SK-N-SH (cell line): ENCODE measurements around the gene CUL3. TPM values are rescaled to one million over a fixed set of nuclear protein-coding genes. Genes with fewer than 3 reads are reported as not detected.
"Not testable (repeated sequence)": the region's sequence is repeated elsewhere in the genome, so short reads cannot be mapped to it uniquely, and the experiment has no call there.

ENCODE experiments used
- CTCF ChIA-PET: fragments of 300-600, 350-600 bp; formaldehyde crosslinking; extraction: SDS; loops from one replicate; lab custom pipeline; 2021; lab: Yijun Ruan, JAX
- POLR2A ChIA-PET: fragments of 350-600 bp; sonication (Branson Sonifier 250); formaldehyde crosslinking; extraction: SDS; loops from one replicate; lab custom pipeline; 2020; ENCODE audit warnings: antibody characterized with exemption, inconsistent platforms; lab: Yijun Ruan, JAX
- DNase-seq: peaks from one replicate; pipeline ENCODE4 v3.0.0; 2012
- H2AFZ ChIP-seq: fragments of 200-600 bp; sonication (generic); 2 replicates; pipeline ENCODE4 v1.8.1; 2016; ENCODE audit warnings: antibody characterized with exemption, mild to moderate bottlenecking, low read depth
- H3F3A ChIP-seq: fragments of 200-600 bp; sonication (generic); replicated peaks from 2 replicates; pipeline ENCODE3; 2016; ENCODE audit warnings: antibody characterized with exemption, mild to moderate bottlenecking; ENCODE audit not compliant: insufficient read depth
- H3K27ac ChIP-seq, 2 experiments: fragments of 200-500 bp in 1 of 2; fragments of 200-600 bp in 1 of 2; sonication (Bioruptor generic) in 1 of 2; sonication (generic), shearing (Covaris generic) in 1 of 2; 2 replicates each; pipeline versions ENCODE4 v1.5.1 to v1.6.1; 2014 to 2016; ENCODE audit warnings: low read depth in 2 of 2, inconsistent platforms in 1 of 2, low read length in 1 of 2, mild to moderate bottlenecking in 1 of 2, mixed read lengths in 1 of 2
- H3K27me3 ChIP-seq: fragments of 200-600 bp; sonication (generic), shearing (Covaris generic); 2 replicates; pipeline ENCODE4 v1.6.1; 2016; ENCODE audit warnings: mixed run types; ENCODE audit not compliant: insufficient read depth
- H3K36me3 ChIP-seq, 2 experiments: fragments of 200-500 bp in 1 of 2; fragments of 200-600 bp in 1 of 2; sonication (Bioruptor generic) in 1 of 2; sonication (generic) in 1 of 2; replicated peaks in 1 of 2; 2 replicates each; pipeline versions ENCODE3 to v1.5.1; 2014 to 2016; ENCODE audit warnings: low read length in 1 of 2, mild to moderate bottlenecking in 1 of 2; ENCODE audit not compliant: insufficient read depth in 2 of 2, control insufficient read depth in 1 of 2
- H3K4me1 ChIP-seq, 2 experiments: fragments of 200-500 bp in 1 of 2; fragments of 200-600 bp in 1 of 2; sonication (Bioruptor generic) in 1 of 2; sonication (generic), shearing (Covaris generic) in 1 of 2; 2 replicates each; pipeline versions ENCODE4 v1.5.1 to v1.6.1; 2014 to 2016; ENCODE audit warnings: low read depth in 1 of 2, low read length in 1 of 2, mixed run types in 1 of 2; ENCODE audit not compliant: insufficient read depth in 2 of 2, control insufficient read depth in 1 of 2
- H3K4me2 ChIP-seq: fragments of 200-600 bp; sonication (generic), shearing (Covaris generic); 2 replicates; pipeline ENCODE4 v1.6.1; 2017; ENCODE audit warnings: mixed run types
- H3K4me3 ChIP-seq, 2 experiments: fragments of 200-500 bp in 1 of 2; fragments of 200-600 bp in 1 of 2; sonication (Bioruptor generic) in 1 of 2; sonication (generic), shearing (Covaris generic) in 1 of 2; 2 replicates each; pipeline versions ENCODE4 v1.5.1 to v1.8.1; 2014 to 2016; ENCODE audit warnings: low read depth in 2 of 2, inconsistent platforms in 1 of 2, low read length in 1 of 2, mild to moderate bottlenecking in 1 of 2, mixed read lengths in 1 of 2, moderate library complexity in 1 of 2
- H3K79me2 ChIP-seq: fragments of 200-600 bp; sonication (generic); 2 replicates; pipeline ENCODE4 v1.8.1; 2017; ENCODE audit warnings: mild to moderate bottlenecking; ENCODE audit not compliant: insufficient read depth
- H3K9ac ChIP-seq: fragments of 200-600 bp; sonication (generic); 2 replicates; pipeline ENCODE4 v1.6.1; 2017; ENCODE audit warnings: mixed run types
- H3K9me2 ChIP-seq: fragments of 200-600 bp; sonication (generic); 2 replicates; pipeline ENCODE4 v1.6.1; 2017; ENCODE audit warnings: mixed run types
- H3K9me3 ChIP-seq: fragments of 200-600 bp; sonication (generic); 2 replicates; pipeline ENCODE4 v1.6.1; 2017; ENCODE audit warnings: mixed run types, mild to moderate bottlenecking, moderate library complexity
- H4K20me1 ChIP-seq: fragments of 200-600 bp; sonication (generic); 2 replicates; pipeline ENCODE4 v1.6.1; 2017; ENCODE audit warnings: mild to moderate bottlenecking, mixed run types; ENCODE audit not compliant: insufficient read depth
- EP300 ChIP-seq, 2 experiments: IDR thresholded peaks; 2 replicates each; pipeline versions ENCODE4 v1.4.0 to v1.6.1; 2012; ENCODE audit warnings: borderline replicate concordance in 1 of 2, low read depth in 1 of 2, low read length in 1 of 2
- NFIC ChIP-seq: IDR thresholded peaks from 2 replicates; pipeline ENCODE4 v1.4.0; 2012; ENCODE audit warnings: borderline replicate concordance
- RAD21 ChIP-seq: IDR thresholded peaks from 2 replicates; pipeline ENCODE4 v1.6.1; 2012; ENCODE audit warnings: mild to moderate bottlenecking, low read length
- TAF1 ChIP-seq: IDR thresholded peaks from 2 replicates; pipeline ENCODE4 v1.6.1; 2012; ENCODE audit warnings: low read depth, mild to moderate bottlenecking, low read length, moderate library complexity, borderline replicate concordance
- TCF12 ChIP-seq: IDR thresholded peaks from 2 replicates; pipeline ENCODE4 v1.4.0; 2012
- WGBS: methylation state at CpG from one replicate; pipeline ENCODE4 v1.1.6; 2017; ENCODE audit warnings: low lambda C conversion rate; 5-methylcytosine and 5-hydroxymethylcytosine counted together
- polyA plus RNA-seq, 3 experiments: library from polyadenylated mRNA; depleted of rRNA; stranded (reverse); fragments of >200 nt; gene quantifications; 2 replicates each; pipeline ENCODE4 v1.2.3, GENCODE V29; 2012
- TF ChIP-seq, protein P1 (sequence below): IDR thresholded peaks from 2 replicates; pipeline ENCODE4 v1.6.1; 2012; ENCODE audit warnings: mild to moderate bottlenecking, low read depth, low read length, moderate library complexity
- TF ChIP-seq, protein P2 (sequence below): fragments of 150-350 bp; IDR thresholded peaks from 2 replicates; pipeline ENCODE4 v1.6.1; 2017; ENCODE audit warnings: antibody characterized with exemption, low read length, low read depth, borderline replicate concordance

Gene CUL3
- polyA plus RNA-seq, 1 of the 3 experiments (the other 2 are of a cell fraction) = 17.3 TPM

DNA sequence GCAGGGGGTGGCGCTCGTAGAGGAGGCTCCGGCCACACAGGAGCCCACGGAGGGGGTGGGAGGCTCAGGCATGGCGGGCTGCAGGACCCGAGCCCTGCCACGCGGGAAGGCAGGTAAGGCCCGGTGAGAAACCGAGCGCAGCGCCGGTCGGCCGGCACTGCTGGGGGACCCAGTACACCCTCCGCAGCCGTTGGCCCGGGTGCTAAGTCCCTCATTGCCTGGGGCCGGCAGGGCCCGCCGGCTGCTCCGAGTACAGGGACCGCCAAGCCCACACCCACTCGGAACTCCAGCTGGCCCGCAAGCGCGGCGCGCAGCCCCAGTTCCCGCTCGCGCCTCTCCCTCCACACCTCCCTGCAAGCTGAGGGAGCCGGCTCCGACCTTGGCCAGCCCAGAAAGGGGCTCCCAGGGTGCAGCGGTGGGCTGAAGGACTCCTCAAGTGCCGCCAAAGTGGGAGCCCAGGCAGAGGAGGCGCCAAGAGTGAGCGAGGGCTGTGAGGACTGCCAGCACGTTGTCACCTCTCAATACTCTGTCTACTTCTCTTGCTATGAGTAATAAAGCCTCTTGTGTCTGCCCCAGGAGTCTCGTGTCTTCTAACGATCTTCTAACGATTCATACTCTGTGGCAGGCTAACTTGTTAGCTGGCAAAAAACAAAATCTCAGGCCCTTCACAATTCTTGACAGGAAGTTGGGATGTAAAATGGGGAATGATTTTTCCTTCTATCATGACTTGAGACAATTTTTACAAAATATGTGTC lies 18.8 kb upstream of the CUL3 start:
- H4K20me1 ChIP-seq, H3K27ac ChIP-seq, H3K36me3 ChIP-seq, H2AFZ ChIP-seq, CTCF ChIA-PET, DNase-seq, H3K4me3 ChIP-seq, POLR2A ChIA-PET, H3K27me3 ChIP-seq, H3K4me1 ChIP-seq, H3F3A ChIP-seq, H3K79me2 ChIP-seq, H3K4me2 ChIP-seq, H3K9ac ChIP-seq, H3K9me3 ChIP-seq, H3K9me2 ChIP-seq: not testable (repeated sequence)
- 93% methylated on average over 33 of the region's 42 CpGs for WGBS

DNA sequence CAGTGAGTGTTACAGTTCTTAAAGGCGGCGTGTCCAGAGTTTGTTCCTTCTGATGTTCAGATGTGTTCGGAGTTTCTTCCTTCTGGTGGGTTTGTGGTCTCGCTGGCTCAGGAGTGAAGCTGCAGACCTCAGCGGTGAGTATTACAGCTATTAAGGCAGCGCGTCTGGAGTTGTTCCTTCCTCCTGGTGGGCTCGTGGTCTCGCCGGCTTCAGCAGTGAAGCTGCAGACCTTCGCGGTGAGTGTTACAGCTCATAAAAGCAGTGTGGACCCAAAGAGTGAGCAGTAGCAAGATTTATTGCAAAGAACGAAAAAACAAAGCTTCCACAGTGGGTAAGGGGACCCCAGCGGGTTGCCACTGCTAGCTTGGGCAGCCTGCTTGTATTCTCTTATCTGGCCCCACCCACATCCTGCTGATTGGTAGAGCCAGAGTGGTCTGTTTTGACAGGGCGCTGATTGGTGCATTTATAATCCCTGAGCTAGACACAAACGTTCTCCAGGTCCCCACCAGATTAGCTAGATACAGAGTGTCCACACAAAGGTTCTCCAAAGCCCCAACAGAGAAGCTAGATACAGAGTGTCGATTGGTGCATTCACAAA lies 17.7 kb upstream of the CUL3 start:
- POLR2A ChIA-PET, H3K9me2 ChIP-seq, DNase-seq, H3K27me3 ChIP-seq, H3K4me2 ChIP-seq, H3K4me1 ChIP-seq, H3F3A ChIP-seq, H3K4me3 ChIP-seq, H3K36me3 ChIP-seq, H2AFZ ChIP-seq, CTCF ChIA-PET, H3K27ac ChIP-seq, H3K9ac ChIP-seq, H3K79me2 ChIP-seq, H3K9me3 ChIP-seq, H4K20me1 ChIP-seq: not testable (repeated sequence)
- WGBS = 83% methylated on average over 17 of the region's 17 CpGs

DNA sequence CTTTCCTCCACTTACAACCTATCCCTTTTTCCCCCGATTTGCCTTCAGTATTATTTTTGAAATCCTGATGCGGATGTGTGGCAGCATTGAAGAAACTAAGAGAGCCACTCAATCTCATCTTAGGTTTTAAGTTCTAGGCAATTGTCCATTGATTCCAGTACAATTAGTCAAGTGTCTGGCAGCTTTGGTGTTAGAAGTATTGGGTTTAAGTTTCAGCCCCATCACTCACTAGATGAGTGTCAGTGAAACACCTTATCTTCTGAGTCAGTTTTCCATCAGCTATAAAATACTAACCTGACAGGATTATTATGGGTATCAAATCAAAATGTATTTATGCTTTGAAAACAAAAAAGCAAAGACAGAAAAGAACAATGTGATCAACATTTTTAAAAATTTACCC lies 16.8 kb upstream of the CUL3 start:
- no peaks in the 10 kb centered on the region for H3F3A ChIP-seq
- H2AFZ ChIP-seq = no peak overlapping the region
- H3K9ac ChIP-seq = no peak overlapping the region
- 79% methylated on average over 2 of the region's 2 CpGs for WGBS
- no peak overlapping the region for H3K4me2 ChIP-seq
- DNase-seq = no peak
- H3K27ac ChIP-seq = no peak overlapping the region
- no peak overlapping the region for H3K4me3 ChIP-seq
- H3K79me2 ChIP-seq = no peaks in the 10 kb centered on the region
- no peaks in the 10 kb centered on the region for H4K20me1 ChIP-seq
- TF ChIP-seq TAF1 = no peak
- no peak for TF ChIP-seq NFIC
- no peak for TF ChIP-seq TCF12
- TF ChIP-seq, protein P1, sequence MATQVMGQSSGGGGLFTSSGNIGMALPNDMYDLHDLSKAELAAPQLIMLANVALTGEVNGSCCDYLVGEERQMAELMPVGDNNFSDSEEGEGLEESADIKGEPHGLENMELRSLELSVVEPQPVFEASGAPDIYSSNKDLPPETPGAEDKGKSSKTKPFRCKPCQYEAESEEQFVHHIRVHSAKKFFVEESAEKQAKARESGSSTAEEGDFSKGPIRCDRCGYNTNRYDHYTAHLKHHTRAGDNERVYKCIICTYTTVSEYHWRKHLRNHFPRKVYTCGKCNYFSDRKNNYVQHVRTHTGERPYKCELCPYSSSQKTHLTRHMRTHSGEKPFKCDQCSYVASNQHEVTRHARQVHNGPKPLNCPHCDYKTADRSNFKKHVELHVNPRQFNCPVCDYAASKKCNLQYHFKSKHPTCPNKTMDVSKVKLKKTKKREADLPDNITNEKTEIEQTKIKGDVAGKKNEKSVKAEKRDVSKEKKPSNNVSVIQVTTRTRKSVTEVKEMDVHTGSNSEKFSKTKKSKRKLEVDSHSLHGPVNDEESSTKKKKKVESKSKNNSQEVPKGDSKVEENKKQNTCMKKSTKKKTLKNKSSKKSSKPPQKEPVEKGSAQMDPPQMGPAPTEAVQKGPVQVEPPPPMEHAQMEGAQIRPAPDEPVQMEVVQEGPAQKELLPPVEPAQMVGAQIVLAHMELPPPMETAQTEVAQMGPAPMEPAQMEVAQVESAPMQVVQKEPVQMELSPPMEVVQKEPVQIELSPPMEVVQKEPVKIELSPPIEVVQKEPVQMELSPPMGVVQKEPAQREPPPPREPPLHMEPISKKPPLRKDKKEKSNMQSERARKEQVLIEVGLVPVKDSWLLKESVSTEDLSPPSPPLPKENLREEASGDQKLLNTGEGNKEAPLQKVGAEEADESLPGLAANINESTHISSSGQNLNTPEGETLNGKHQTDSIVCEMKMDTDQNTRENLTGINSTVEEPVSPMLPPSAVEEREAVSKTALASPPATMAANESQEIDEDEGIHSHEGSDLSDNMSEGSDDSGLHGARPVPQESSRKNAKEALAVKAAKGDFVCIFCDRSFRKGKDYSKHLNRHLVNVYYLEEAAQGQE = no peak
- no peak for TF ChIP-seq EP300 (IDR thresholded peaks at IDR 0.05; ENCODE audit: borderline replicate concordance in 1 of 2, low read depth in 1 of 2, low read length in 1 of 2)
- TF ChIP-seq RAD21 = no peak
- TF ChIP-seq, protein P2, sequence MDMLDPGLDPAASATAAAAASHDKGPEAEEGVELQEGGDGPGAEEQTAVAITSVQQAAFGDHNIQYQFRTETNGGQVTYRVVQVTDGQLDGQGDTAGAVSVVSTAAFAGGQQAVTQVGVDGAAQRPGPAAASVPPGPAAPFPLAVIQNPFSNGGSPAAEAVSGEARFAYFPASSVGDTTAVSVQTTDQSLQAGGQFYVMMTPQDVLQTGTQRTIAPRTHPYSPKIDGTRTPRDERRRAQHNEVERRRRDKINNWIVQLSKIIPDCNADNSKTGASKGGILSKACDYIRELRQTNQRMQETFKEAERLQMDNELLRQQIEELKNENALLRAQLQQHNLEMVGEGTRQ = no peak
- H3K9me3 ChIP-seq = no peaks in the 10 kb centered on the region
- no peaks in the 10 kb centered on the region for H3K4me1 ChIP-seq
- ChIA-PET POLR2A (no interaction called here), CTCF (no interaction called here)
- no peaks in the 10 kb centered on the region for H3K9me2 ChIP-seq
- H3K36me3 ChIP-seq = no peaks in the 10 kb centered on the region
- H3K27me3 ChIP-seq = no peaks in the 10 kb centered on the region
